OCI-LY3 (cell line): ENCODE results near the gene TMEM253.

Experiments used
- EZH2phosphoT487 ChIP-seq: fragments of 200-600 bp; shearing (Covaris generic); IDR thresholded peaks from 2 replicates; pipeline ENCODE4 v1.6.1; 2018; ENCODE audit warnings: antibody characterized with exemption, mixed run types, low read depth
- TF ChIP-seq, protein P1 (sequence below): fragments of 200-600, 300-600 bp; sonication (generic); IDR thresholded peaks from 2 replicates; pipeline ENCODE4 v1.5.1; 2014; ENCODE audit warnings: antibody characterized with exemption, low read length, low read depth

DNA sequence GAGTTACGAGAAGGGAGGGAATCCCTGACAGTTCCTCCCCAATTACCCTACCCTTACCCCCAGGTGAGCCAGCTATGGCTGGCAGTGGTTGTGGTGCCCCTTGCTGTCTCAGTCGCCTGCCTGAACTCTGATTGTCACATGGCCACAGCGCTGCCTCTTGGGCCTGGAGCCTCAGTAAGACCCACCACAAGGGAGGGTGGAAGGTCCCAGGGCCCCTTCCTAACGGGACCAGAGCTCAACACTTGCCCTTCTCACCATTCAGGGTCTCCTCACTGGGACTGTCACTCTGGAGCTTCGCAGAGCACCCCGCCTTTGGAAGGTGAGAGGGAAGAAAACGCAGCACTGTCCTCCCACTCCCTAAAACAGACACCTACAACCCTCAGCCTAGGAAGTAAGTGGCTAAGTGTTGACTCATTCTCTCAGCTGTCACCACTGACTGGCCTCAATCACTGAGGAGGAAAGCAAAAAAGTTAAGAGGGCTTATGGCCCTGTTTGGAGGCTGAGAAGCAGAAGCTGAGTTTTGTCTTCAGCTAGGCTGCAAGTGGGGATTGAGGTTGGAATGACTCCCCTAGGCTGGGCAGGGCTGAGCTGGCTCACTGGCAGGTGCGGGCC is 1.0 kb downstream of the TMEM253 start:
- TF ChIP-seq, protein P1, sequence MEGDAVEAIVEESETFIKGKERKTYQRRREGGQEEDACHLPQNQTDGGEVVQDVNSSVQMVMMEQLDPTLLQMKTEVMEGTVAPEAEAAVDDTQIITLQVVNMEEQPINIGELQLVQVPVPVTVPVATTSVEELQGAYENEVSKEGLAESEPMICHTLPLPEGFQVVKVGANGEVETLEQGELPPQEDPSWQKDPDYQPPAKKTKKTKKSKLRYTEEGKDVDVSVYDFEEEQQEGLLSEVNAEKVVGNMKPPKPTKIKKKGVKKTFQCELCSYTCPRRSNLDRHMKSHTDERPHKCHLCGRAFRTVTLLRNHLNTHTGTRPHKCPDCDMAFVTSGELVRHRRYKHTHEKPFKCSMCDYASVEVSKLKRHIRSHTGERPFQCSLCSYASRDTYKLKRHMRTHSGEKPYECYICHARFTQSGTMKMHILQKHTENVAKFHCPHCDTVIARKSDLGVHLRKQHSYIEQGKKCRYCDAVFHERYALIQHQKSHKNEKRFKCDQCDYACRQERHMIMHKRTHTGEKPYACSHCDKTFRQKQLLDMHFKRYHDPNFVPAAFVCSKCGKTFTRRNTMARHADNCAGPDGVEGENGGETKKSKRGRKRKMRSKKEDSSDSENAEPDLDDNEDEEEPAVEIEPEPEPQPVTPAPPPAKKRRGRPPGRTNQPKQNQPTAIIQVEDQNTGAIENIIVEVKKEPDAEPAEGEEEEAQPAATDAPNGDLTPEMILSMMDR = no peak
- TF ChIP-seq EZH2phosphoT487 = no peak
